ENCODE measurements around the gene LETMD1.

Gene LETMD1

GRCh38 chr12:51025836-51026638 lies 22.1 kb upstream of the LETMD1 start, which contains the start of gene SLC11A2:
SLC11A2 (minus strand) TSS chr12:51026384; CDS start chr12:51010728, 15,656 bp downstream.
- DNase-seq, result peak; percentile 96

- DNase-seq, result no peak
These were observed 20.7 kb upstream of the LETMD1 start for GRCh38 chr12:51027342-51027835.

DNA sequence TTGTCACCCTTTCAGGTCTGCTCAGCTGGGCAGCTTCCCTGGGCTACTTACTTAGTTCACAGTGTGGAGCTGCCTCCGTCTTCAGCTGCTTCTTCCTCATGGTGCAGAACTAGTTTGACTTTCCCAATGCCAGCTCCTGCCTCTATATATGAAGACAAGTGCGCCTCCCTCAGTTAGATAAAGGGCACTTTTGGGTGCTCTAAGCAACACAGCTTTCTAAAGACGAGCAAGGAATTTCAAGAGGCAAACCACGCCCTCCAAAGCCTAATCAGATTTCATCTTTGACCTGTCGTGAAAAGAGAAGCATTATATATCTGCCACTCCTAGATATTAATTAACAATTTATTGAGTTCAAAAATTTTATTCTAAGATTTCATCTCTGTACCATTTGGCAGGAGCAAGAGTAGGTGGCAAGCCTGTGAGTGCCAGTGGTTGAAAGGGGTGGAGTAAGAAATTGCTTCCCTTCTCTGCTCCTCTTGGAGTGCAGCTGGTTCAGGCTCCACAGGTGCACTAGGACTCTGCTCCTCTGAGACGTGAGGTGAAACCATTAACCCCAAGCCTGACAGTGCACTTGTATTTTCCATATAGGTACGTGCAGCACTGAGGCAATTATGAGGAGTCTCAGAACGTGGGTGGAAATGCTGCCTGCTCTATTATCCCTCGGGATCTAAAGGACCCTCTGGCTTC lies 19.9 kb upstream of the LETMD1 start:
- DNase-seq, result no peak

DNA sequence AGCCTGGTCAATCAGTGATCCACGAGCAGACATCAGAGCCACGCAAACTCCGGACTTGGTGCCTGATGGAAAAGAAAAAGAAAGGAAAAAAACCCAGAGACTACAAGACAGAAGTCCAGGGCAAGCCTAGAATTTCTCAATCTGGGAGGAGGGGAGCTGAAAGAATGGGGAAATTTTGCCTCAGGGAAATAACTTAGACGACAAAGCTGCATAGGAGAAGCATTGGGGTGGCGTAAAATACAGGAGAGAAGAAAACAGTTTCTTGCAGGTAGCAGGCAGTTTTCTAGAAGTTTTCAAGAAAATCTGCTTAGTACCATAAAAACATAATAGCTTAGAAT lies 19.3 kb upstream of the LETMD1 start:
- no peak for DNase-seq

DNA sequence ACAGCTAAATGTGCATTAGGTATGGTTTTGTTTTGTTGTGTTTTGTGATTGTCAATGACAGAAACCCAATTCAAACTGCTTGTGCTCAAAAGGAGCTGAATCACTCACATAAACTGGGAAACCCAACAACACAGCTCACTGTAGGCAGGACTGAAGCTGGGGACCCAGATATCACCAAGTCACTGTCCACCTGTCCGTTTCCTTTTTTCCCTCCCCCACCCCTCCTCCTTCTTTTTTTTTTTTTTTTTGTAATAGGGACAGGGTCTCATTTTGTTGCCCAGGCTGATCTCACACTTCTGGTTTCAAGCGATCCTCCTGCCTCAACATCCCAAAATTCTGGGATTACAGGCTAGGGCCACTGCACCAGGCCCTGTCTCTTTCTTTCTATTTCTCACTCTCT lies 15.1 kb upstream of the LETMD1 start:
- no peak for DNase-seq

- DNase-seq, result no peak
These were observed 14.6 kb upstream of the LETMD1 start for GRCh38 chr12:51033457-51034089.

GRCh38 chr12:51036279-51036678 lies 11.8 kb upstream of the LETMD1 start:
- DNase-seq, result no peak

DNA sequence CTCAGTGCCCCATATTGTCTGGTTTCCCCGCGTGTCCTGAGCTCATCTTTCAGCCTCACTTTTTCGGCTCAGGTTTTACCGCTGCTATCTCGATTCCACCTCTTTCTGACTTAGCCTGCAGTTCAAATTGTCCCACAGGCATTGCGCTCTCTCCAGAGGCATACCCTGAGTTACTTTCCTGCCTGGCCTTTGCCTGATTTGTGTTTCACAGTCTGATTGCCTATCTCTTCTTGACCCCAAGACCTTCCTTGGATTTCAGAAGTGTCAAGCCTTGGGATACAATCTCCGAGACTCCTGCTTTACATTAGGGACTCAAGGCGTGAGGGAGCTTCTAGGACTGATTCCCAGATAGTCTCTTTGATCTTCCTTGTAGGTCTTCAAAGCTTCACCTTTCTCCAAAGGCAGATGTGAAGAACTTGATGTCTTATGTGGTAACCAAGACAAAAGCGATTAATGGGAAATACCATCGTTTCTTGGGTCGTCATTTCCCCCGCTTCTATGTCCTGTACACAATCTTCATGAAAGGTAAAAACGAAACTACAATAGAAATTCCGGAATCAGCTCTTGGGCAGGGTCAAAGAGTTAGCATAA lies 629 bp downstream of the LETMD1 start:
- no peak for DNase-seq

DNA sequence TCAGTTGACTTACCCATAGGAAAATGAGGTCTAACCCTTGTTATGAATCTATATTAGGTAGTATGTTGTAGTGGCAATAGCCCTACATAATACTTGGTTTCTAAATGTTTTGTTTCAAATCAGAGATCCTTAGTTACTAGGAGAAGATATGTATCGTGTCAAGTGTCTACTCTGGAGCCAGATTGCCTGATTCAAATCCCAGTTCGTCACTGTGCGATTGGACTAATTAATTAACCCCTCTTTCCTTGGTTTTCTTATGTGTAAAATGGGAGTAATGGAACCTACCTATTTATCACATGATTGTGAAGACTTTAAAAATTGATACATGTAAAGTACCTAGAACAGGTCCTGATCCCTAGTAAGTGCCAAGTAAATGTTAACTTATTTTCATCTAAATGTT lies 1.4 kb downstream of the LETMD1 start:
- DNase-seq, result no peak

GRCh38 chr12:51051787-51052186 lies 3.7 kb downstream of the LETMD1 start:
- no peak for DNase-seq

- DNase-seq, result no peak
These were observed 6.9 kb downstream of the LETMD1 start for GRCh38 chr12:51055060-51055459.

DNA sequence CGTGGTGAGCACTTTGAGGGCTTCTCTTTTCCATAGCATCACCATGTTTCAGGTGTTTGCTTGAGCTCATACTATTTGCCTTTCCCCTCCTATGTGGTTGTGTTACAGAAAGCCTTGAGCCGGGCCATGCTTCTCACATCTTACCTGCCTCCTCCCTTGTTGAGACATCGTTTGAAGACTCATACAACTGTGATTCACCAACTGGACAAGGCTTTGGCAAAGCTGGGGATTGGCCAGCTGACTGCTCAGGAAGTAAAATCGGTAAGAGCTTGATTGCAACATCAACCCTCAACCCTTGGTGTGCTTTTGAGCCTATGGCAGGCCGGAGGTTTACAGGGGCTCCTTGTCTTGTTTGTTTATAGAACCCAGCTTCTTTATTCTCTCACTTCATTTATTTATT lies 8.1 kb downstream of the LETMD1 start:
- no peak for DNase-seq

DNA sequence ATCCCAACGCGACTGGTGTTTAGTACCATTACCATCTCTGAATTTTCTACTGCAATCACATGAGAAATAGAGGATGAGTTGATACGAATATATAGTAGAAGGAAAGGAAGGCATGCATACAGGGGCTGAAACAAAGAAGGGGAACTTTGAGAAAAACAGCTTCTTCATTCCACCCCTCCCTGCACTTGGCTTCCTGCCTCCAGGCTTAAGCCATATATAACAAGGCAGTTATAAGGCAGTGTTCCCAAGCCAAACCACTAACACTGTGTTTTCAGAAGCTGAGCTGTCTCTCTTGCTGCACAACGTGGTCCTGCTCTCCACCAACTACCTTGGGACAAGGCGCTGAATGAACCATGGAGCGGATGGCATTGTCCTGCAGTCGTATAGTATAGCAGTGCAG lies 11.0 kb downstream of the LETMD1 start:
- DNase-seq, result no peak

DNA sequence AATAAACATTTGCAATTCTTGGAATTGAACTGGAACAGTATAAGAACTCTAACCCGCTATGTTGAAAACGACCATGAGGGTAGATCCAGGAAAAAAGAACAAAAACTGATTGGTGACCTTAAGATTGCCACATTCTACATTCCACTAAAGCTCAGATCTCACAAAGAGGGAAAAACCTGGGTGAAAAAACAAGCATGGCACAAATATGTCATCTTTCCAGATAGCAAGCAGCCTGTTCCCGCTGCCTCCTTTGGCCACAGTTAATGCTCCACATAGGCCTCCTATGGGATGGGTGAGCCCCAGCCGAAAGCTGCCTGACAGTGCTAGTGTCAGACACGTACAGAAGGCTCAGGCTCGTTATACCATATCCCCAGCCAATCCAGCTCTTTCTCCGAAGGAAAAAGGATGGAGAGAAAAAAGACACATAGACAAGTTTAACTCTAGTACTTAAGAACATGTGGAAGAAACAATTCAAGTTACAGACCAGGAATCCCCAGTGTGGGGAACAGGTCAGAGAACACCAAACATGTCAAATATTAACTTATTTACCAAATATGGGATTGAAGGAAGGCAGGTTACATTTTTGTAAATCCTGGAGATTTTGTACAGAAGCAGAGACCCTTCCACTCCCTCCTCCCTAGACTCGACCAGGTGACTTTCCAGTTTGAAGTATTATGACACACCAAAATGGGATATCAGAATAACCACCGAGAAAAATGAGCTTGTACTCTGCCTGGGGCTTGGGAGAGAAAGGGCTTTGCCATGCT lies 14.7 kb downstream of the LETMD1 start:
- no peak for DNase-seq

DNA sequence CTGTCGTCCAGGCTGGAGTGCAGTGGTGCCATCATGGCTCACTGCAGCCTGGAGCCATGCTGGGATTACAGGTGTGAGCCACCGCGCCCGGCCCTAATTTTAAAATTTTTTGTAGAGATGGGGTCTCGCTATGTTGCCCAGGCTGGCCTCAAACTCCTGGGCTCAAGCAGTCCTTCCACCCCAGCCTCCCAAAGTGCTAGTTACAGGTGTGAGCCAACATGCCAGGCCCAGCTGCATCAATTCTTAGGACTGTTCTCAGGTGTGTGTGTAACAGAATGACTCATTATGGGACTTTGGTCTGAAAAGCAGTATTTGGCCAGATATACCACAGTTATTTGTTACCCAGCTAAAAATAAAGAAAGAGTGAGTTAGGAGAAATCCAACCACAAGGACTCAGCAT lies 17.4 kb downstream of the LETMD1 start:
- no peak for DNase-seq

- DNase-seq, result no peak
These were observed 19.1 kb downstream of the LETMD1 start for GRCh38 chr12:51067229-51067628.

DNA sequence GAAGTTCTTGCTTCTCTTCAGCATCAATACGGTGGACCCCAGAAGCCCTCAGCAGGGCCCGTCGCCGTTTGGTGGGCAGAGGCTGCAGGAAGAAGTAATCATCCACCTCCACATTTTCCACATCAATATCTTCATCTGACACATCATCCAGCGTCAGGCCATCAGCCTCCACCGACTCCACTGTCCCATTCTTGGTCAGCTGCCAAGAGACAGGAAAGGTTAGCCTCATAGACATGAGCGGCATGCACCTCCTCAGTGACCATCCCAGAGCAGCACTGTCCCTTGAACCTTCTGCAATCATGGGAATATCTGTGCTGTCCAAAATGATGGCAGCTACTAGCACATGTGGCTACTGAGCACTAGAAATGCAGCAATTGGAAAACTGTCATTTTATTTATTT lies 19.6 kb downstream of the LETMD1 start:
- no peak for DNase-seq

DNA sequence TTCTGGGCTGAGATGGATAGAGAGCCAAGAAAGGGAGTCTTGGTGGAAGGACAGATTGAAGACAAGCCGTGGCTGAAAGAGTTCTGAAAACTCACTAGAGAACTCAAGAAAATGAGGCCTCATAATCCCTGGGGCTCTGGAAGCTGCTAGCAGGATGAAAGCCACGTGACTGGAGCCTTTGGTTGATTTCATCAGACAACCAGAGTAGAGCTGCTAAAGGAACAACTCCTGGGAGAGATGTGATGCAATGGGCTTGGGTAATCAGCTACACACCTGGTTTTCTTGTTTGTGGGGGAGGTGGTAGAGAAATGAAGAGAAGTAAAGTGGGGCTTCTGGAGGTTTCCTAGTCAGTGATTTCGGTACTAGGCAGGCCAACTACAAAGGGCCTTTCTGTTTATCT lies 21.9 kb downstream of the LETMD1 start:
- no peak for DNase-seq

DNA sequence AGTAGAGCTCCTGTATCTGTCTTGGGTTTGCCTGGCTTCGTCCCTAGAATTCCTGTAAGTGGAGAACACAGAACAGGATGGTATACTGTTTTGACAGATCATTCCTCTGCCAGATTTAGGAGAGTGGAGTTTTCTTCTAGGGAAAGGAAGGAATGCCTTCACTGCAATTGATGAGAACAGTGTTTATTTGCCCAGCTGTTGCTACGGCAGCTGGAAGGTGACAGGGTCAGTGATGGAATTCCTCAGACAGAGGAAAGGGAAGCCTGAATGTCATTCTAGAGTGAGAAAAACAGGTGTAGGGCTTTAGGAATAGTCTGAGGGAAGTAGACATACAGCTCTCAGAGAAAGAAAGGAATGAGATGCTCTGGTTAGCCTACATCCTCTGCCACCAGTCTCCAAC lies 23.5 kb downstream of the LETMD1 start:
- no peak for DNase-seq

- DNase-seq, result no peak
These were observed 27.3 kb downstream of the LETMD1 start for GRCh38 chr12:51075390-51075789.

GRCh38 chr12:51076236-51076930 lies 28.3 kb downstream of the LETMD1 start:
- no peak for DNase-seq

DNA sequence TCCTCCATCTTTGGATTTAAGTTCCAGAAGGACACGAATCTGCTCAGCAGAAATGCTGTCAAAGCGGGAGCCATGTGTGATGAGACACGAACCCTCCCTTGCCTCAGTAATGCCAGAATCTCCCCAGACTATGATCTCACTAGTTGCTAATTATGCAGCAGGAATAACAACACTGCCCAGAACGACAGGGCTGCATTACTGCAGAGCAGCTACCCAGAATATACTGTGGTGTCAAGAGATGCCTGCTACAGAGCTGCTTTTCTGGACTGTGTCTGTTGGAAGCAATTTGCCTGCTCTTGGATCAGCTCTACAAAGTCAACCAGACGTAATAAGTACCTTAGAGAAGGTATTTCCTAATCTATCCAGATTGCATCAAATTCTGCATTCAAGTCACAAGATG lies 29.8 kb downstream of the LETMD1 start:
- DNase-seq, result no peak
